ENCODE results near the gene ESM1.

The ESM1 gene

GRCh38 chr5:54981928-54982327, 3.5 kb downstream of the ESM1 start:
- DNase-seq, result no peak

- peak; percentile 17 for DNase-seq
Measured at GRCh38 chr5:54975701-54976100, 9.7 kb downstream of the ESM1 start.

- no peak for DNase-seq
Measured at GRCh38 chr5:54969856-54970828, 15.3 kb downstream of the ESM1 start.

GRCh38 chr5:54969242-54969641, 16.2 kb downstream of the ESM1 start:
- no peak for DNase-seq

GRCh38 chr5:54965806-54966205, 19.6 kb downstream of the ESM1 start:
- DNase-seq, result no peak

GRCh38 chr5:54964405-54964804, 21.0 kb downstream of the ESM1 start:
- no peak for DNase-seq

- peak; percentile 5 for DNase-seq
Measured at GRCh38 chr5:54959673-54960418, 25.5 kb downstream of the ESM1 start.

GRCh38 chr5:54956922-54957321, 28.5 kb downstream of the ESM1 start:
- DNase-seq, result no peak

- DNase-seq, result no peak
Measured at GRCh38 chr5:54947187-54947586, 38.2 kb downstream of the ESM1 start.

- DNase-seq, result no peak
Measured at GRCh38 chr5:54946306-54946819, 39.0 kb downstream of the ESM1 start.

GRCh38 chr5:54944364-54944763, 41.0 kb downstream of the ESM1 start:
- no peak for DNase-seq

- DNase-seq, result no peak
Measured at GRCh38 chr5:54942064-54942778, 43.2 kb downstream of the ESM1 start.

- no peak for DNase-seq
Measured at GRCh38 chr5:54936201-54936600, 49.2 kb downstream of the ESM1 start.

- no peak for DNase-seq
Measured at GRCh38 chr5:54932789-54933188, 52.6 kb downstream of the ESM1 start.

- DNase-seq, result no peak
Measured at GRCh38 chr5:54930736-54931135, 54.7 kb downstream of the ESM1 start.

Measured in NCI-H226 (cell line).